ENCODE measurements around the gene CDH13.
A peak's percentile ranks its signal among the peaks of the same experiment; 100 is the strongest.

The CDH13 gene

DNA sequence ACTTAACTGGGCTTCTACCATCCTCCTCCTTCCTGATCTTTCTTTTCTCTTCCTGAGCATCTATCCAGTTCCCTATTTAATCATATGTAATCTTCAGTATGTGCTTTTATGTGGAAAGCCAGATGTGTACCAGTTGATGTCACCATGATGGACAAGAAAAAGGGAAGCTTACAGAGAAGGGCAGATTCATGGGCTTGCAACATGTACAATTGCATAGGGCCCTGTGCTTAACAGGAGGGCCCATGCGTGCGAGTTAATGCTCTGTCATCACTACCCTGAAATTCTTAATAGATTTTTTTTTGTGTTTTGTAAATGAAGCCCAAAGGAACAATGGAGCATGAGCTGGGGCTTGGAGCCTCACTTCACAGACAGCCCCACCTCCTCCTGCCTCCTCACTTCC is 124.3 kb downstream of the CDH13 start:
- DNase-seq: no peak

DNA sequence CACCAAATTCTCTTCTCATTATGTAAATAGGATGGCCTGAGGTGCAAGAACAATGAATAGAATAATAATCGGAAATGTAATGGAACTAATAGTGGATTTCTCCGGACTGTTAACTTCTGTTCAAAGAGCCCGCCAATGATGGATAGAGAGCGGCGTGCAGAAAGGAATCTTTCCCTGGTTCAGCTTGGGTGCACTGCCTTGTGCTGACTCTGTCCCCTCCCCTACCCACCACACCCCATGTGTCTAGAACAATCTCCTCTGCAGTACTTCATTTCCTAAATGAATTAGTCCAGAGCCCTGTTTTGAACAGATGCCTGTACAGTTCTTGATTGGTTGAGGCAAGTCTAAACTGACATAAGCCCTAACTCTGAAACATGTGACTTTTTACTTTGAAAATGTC is 125.4 kb downstream of the CDH13 start:
- no peak for DNase-seq

DNA sequence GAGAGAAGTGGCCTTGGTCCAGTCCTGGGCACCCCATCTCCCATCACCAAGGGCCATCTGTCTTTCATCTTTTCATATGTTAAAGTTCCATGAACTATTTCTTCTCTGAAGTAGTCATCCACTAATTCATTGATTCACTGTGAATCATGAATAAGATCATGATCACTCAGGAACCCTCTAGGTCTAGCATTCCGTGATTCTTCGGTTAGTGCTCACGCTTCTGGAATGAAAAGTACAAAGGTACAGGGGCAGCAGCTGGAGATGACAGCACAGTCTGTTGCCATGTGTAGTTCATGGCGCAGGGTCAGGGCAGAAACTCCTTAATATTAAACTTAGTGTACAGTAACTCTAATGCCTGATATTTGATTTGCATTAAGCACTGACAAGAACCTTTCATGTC is 127.1 kb downstream of the CDH13 start:
- no peak for DNase-seq

DNA sequence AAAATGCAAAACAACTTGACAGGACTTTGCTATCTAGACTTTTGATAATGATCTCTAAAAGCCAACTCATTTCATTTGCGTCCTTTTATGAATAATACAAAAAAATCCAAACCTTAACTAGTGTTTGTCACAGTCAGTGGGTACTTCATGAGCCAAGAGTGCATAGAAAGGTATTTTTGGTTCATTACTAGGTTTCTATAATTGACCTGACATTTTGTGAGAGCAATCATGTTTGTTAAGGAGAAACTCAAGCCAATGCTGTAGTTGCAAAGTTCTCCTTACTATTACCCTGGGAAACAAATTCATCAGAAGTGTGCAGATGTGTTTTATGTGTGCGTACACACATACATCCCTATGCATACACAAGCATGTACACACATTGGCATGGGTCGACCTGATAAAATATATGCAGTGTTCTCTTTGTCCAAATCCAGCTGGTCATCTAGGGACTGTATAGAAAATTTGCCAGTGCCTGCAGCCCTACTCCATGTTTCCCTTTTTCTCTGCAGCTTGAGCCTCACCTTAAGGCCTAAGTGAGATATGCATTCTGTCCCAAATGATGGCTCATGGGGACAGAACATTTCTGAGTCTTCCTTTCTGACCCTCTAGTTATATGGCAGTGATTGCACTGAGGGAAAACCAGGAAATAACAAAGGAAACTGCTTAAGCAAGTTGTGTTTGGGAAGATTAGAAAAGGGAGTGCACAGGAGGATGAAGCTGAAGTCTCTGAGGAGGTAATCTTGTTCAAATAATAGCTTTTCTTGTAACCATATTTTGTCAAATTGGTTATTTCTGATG is 128.1 kb downstream of the CDH13 start:
- no peak for DNase-seq

DNA sequence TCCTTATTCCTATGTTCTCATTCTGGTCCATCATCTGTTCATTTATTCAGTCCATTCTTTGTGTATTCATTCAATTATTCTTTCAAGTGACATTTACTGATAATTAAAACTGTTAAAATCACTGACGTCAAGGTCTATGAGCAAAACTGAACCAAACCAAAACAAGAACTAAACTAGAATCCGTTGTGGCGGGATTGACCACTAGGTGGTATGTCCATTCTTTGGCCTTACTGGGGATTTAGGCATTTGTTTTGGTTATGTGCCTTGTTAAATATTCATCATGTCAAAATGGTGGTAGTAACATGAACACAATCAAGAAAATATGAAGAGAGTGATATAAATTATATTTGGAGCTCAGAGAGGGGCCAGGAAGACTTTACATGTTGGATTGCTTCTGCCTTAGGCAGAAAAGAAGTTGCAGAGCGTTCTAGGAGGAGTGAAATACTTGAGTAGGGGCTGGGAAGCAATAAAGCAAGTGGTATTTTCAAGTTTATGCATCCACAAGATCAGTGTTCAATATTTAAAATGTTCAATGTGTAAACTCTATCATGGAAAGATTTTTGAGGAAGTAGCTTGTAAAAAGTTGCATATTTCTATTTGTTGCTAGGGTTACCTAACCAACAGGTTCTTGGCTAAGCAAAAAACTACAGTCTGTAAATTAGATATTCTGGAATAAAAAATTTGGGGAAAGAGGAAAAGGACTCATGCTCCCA is 129.0 kb downstream of the CDH13 start:
- no peak for DNase-seq

DNA sequence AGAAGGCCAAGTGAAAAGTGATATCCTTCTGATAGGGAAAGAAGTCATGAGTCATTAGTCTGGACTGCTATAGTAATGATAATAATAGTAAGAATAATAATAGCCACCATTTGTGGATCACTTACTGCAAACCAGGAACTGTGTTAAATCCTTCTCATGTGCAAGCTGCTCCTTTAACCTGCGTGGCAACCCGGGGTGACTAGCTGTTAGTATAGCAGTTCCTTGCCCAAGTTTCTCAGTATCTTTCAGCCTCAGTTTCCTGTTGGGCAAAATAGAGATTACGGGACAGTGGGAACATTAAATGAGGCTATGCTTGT is 129.5 kb downstream of the CDH13 start:
- DNase-seq: no peak

DNA sequence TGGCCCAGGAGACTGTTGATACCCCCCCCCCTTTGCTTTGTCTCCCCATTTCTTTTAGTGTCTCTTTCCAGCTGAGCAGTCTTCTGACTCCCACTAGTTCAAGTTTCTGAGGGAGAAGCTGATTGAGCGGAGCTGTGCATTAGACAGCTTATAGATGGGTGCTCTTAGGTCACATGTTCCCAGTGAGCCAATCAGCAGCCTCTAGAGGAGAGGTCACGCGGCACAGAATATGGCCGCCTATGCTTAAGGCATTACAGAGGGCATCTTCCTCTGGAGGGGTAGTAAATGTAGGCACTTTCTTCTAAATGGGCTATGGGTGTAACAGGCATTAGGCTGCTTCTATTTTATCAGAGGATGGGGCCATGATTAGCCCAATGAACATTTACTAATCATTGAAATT is 131.6 kb downstream of the CDH13 start:
- DNase-seq: no peak

DNA sequence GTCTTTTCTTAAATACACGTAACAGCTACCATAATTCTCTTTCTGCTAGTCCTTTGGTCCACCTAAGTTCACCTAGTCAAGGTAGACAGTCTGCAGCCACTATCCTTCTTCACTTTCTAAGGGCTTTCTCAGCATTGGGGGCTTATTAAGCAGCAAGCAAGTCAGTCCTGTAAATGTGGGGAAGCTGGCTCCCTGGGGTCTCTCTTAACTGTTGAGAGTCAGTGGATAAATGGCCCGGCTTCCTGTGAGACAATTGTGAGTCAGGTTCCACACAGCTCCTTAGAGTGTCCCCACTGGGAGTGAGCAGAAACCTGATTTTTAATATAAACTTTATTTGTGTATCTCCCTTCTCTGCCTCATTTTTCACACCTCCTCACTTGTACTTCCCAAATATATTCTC is 132.1 kb downstream of the CDH13 start:
- DNase-seq: no peak

DNA sequence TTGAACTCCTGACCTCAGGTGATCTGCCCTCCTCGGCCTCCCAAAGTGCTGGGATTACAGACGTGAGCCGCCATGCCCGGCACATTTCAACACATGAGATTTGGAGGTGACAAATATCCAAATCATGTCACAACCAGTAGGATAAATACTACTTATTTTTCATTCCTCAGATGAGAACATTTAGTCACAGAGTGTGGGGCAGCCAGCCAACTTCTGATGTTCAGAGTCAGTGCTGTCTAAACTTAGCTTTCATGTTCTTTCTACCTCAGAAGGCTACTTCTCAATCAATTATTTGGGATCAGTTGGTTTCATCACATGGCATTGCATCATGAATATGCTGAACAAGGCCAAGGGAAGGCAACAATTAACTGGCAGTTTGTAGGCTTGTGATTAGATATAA is 134.5 kb downstream of the CDH13 start:
- no peak for DNase-seq

DNA sequence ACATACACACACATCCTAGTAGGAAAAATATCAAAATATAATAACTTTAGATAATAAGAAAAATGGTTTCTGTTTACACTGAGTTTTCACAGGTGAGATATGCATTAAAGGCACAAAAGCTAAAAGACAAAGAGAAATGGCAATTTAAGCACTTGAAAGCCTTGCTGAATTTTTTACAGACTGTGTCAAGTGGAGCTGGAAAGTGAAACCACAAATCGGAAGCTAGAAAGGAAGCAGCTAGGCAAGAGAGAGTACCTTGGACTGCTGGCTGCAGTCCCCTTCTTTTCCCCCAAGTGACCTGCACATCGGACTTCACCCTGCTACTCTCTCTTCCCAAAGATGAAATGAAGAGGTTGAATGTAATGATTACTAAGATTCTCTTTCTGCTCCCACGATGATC is 135.1 kb downstream of the CDH13 start:
- no peak for DNase-seq

DNA sequence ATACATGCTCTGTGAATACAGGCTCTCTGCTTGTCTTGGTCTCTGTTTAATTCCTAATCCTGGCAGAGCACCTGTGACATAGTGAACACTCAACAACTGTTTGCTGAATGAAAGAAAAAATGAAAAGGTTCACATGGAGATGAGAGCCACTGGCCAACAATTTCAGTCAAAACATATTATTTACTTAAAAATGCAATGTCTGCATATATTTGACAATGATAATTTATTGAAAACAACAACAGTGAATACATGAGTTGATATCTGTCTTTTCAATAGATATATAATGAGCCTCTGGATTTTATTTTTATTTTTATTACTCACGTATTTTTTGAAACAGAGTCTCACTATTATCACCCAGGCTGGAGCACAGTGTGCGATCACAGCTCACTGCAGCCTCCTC is 136.6 kb downstream of the CDH13 start:
- no peak for DNase-seq

DNA sequence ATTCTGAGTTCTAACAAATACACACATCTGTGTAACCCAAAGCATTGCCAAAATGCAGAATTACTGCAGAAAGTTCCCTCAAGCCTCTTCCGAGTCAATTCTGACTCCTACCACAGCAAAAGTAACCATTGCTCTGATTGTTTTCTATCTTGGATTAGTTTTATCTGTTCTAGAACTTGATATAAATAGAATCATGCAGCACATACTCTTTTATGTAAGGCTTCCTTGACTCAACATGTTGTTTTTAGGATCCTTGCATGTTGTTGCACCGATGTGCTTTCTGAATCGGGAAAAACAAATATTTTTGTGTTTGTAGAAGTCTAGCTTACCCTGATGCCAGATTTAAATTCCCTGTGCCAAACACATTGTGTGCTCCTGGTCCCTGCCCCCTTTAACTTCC is 140.4 kb downstream of the CDH13 start:
- DNase-seq: no peak

DNA sequence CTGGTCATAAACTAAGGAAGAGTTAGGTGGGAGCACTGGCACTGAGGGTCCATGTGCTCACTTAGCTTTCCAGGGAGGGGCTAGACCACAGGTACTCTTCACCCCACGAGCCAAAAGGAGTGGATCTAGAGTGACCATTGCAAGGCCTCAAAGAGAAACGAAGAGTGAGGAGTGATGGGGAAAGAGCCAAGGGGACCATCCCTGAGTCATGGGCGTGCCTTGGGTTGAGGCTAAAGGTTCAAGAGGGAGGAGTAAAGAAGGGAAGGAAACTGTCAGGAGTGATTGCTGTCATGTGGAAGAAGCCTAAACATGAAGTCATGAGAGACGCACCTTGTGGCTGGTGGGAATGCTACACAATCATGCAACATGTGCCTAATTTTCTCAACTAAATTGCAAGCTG is 141.0 kb downstream of the CDH13 start:
- DNase-seq: no peak

DNA sequence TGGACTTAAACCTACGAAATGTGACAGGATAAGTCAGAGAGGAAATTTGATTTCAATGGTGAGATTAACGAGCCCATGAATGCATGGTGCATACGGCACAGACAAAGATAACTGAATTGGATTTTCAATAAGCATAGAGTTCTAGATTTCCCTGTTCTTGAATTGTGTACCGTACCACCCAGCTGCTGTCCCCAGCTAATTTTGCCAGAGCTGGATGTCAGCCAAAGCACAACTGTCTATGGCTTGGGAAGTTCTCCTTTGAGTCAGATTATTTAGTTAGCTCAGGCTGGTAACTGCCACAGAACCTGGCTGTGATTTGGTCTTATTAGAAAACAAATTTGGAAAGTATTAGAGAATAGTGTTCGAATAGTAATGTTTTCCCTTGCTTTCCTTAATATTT is 143.1 kb downstream of the CDH13 start:
- DNase-seq: no peak

DNA sequence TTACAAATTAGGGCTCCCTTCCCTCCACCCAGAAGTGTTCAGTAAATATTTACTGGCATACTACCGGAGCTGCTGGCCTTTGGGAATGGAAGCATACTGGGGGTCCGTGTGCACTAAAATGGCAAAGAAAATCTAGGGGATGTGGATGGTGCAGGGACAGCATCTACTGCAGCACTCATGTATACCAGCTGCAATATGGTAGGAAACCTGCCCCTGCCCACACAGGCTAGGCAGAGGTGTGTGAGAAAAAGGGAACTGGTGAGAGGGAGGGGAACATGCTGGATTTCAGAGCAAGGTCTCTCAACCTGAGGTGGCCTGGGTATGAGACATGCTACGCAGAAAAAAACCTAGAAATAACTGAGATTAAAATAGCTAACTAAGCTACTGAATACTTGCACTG is 145.4 kb downstream of the CDH13 start:
- DNase-seq: no peak

DNA sequence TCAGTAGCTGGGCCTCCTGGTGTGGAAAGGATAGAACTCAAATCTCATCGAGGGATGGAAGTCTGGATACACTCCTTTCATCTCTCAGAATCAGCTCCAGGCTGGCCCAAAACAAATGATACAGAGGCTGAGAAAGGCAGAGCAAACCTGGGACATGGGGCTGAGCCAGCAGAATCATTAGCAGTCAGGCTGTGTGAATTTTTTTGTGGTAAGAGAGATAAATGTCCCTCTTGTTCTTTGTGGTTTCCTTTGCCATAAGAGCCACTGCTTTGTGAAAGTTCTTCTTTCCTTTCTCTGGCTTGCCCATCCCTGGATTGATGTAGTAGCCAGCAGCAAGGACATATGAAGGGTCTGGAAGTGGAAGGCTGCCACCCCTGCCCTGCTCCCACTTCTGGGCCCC is 146.2 kb downstream of the CDH13 start:
- no peak for DNase-seq

DNA sequence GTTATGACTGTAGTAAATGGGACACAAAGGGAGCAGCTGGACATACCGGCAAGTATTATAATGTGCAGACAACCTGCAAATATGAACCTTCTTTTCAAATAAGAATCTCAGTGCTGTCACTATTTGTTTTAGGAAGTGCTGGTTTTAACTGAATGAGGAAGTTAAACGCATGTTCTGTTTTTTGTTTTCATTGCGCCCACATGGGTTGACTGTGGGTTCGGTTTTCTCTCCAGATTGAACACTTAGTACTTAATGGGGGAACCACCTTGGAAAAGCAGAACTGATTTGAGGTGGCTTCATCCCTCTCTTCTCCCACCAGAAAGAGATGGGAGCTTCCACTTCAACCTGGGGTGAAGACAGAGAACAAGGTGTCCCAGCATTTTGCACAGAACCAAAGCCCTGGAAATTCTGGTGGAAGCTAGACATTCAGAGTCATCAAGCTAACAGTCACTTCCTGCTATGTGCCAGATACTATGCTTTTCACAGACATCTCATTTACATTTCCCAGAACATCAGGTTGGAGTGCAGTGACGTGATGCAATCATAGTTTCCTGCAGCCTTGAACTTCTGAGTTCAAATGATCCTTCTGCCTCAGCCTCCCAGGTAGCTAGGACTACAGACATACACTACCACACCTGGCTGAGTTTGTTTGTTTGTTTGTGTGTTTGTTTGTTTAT is 149.8 kb downstream of the CDH13 start:
- DNase-seq: no peak

DNA sequence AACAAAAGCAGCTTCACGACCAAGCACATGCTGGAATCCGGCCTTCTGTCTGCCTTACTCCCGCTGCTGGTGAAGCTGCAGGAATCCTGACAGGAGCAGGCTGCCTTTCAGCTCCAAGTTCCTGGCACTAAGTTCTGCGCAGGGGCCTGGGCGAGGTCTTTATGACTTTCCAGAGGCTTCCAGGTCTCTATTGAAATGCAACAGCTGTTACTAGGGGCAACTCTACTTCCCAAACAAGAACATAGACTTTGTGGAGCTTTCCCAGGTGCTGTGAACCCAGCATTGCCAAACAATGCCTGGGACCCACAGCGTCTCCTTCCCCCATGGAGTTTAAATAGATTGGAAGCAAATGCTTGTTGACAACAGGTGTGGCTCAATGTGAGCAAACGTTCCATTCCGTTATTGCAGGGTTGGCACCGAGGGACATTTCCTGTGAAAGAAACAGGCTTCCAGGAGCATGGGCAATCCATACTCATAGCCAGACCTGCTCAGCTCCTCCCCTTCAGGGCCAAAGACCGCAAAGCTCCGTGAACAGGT is 156.0 kb downstream of the CDH13 start:
- peak; percentile 54 for DNase-seq

DNA sequence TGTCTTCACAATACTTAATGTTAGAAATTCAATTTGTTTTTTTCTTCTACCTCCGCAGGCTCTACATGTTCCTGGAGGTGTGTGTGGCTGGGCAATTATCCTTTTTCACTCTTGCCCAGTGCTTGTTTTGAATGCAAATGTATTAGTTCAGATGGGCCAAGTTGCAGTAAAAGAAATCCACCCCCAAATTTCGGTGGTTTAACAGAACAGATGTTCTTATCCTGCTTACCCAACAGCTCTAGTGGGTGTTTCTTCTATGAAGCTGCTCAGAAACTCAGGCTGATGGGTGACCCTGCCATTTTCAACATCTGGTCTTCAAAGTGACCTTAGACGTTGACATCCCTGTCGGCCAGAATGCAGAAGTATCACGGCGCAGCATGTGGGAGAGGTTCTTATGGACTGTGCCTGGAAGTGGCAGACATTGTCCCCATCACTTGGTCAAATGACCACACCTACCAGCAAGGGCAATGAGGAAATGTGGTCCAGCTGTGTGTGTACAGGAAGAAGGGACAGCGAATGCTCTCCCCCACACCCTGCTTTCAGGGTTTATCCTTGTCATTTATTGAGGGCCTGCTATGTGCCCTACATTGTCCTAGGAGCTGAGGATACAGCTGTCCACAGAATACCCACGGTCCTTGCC is 157.3 kb downstream of the CDH13 start:
- DNase-seq: no peak

DNA sequence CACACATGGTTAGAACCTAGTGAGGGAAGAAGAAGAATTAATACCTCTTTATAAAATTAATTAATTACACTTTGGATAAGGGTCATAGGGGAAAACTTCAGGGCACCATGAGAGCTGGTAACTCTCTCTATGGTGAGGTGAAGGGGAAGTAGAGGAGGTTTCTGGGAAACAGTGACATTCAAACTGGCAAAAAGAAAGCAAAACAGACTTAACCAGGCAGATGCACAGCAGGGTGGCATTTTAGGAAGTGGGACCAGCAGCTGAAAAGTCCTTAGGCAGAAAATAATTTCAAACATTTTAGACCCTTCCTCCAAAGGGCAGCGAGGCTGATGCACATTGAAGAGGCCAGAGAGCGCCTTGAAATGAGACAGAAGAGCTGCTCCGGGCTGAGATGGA is 157.8 kb downstream of the CDH13 start:
- no peak for DNase-seq

DNA sequence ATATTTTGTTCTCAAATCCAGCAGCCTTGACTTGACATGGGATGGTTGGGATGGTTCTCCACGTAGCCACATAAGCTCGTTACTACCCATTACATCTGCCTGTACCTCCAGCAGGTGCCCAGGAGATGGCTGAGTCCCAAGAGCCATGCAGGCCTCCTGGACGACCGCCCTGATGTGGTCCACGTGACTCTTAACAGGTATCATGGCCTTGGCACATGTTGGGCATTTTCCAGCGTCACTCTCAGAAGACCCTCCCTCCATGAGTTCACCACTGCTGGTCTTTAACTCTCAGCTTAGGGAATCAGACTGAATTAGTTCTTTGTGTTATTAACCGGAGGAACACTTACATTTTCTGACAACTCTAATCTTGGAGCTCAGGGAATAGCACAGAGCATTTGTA is 161.5 kb downstream of the CDH13 start:
- no peak for DNase-seq

DNA sequence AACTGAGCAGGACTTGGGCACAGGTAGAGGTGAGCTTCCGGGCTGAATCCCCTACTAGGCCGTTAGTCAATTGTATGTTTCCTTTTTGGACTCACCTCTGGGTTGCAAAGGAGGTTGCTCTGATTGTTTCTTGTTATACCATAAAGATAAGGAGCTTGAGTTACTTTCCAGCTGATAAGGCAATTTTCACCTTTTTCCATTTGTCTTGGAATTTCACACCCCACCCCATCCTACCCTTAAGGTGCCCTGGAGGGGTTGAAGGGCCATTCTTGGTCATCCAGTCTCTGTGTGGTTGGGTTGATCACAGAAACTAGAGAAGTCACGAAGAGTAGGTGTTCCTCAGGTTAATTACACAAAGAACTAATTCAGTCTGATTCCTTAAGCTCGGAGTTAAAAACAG is 162.2 kb downstream of the CDH13 start:
- no peak for DNase-seq

DNA sequence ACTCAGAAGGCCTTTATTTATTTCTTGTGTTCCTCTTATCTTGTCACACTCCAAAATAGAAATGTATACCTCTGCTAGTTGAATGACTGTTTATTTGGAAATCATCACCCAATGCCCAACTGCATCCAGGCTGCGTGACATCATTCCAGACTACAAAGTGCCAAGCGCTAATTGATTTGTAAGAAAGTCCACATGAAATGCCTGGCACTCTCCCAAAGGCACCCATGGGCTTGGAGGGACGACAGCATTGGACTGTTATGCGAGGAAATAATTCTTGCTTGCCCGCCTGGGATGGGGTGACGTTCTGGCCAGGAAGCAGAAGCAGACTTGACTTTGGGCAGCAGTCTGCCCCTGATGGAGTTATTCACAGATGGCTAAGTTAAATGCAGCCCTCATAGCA is 165.9 kb downstream of the CDH13 start:
- DNase-seq: no peak
